Neural cell (in vitro differentiated cells): ENCODE measurements around the gene ENG. TPM values are rescaled to one million over a fixed set of nuclear protein-coding genes. Genes with fewer than 3 reads are reported as not detected.

ENCODE experiments used
- H2AFZ ChIP-seq: fragments of 200-600, 300-800 bp; sonication (generic), shearing (Covaris generic); 2 replicates; pipeline ENCODE4 v1.6.0; 2014; ENCODE audit warnings: low read depth, mild to moderate bottlenecking, antibody characterized with exemption, low read length, moderate library complexity
- H3F3A ChIP-seq: fragments of 200-600 bp; shearing (Covaris generic); 2 replicates; pipeline ENCODE4 v1.6.1; 2016; ENCODE audit warnings: mild to moderate bottlenecking, moderate library complexity, mixed read lengths, antibody characterized with exemption, low read length; ENCODE audit not compliant: insufficient read depth, poor library complexity, severe bottlenecking
- H3K27ac ChIP-seq: fragments of 200-600, 300-800 bp; sonication (generic), shearing (Covaris generic); 2 replicates; pipeline ENCODE4 v1.5.1; 2014; ENCODE audit warnings: mild to moderate bottlenecking, low read length, moderate library complexity
- H3K27me3 ChIP-seq: fragments of 300-800, 200-600 bp; sonication (generic), shearing (Covaris generic); 2 replicates; pipeline ENCODE4 v1.6.0; 2014; ENCODE audit warnings: mild to moderate bottlenecking, low read depth, low read length, moderate library complexity; ENCODE audit not compliant: insufficient read depth
- H3K36me3 ChIP-seq: fragments of 300-800, 200-600 bp; sonication (generic), shearing (Covaris generic); 2 replicates; pipeline ENCODE4 v1.5.1; 2014; ENCODE audit warnings: mild to moderate bottlenecking, antibody characterized with exemption, low read length, moderate library complexity; ENCODE audit not compliant: insufficient read depth
- H3K4me2 ChIP-seq: fragments of 300-800, 200-600 bp; sonication (generic), shearing (Covaris generic); 2 replicates; pipeline ENCODE4 v1.6.0; 2014; ENCODE audit warnings: mild to moderate bottlenecking, low read length
- H3K4me3 ChIP-seq: fragments of 300-800, 200-600 bp; sonication (generic), shearing (Covaris generic); 2 replicates; pipeline ENCODE4 v1.5.1; 2014; ENCODE audit warnings: mild to moderate bottlenecking, low read length, moderate library complexity
- H3K79me2 ChIP-seq: fragments of 200-600 bp; shearing (Covaris generic); replicated peaks from 2 replicates; pipeline ENCODE4 v1.6.0; 2014; ENCODE audit warnings: mild to moderate bottlenecking, low read length, moderate library complexity; ENCODE audit not compliant: insufficient read depth
- H3K9ac ChIP-seq: fragments of 300-800, 200-600 bp; sonication (generic), shearing (Covaris generic); 2 replicates; pipeline ENCODE4 v1.6.1; 2016; ENCODE audit warnings: mild to moderate bottlenecking, low read length, mixed read lengths
- H3K9me2 ChIP-seq: fragments of 200-600 bp; shearing (Covaris generic); 2 replicates; pipeline ENCODE4 v1.6.1; 2016; ENCODE audit warnings: mild to moderate bottlenecking, low read length, mixed read lengths; ENCODE audit not compliant: insufficient read depth
- H3K9me3 ChIP-seq: fragments of 200-600, 300-800 bp; sonication (generic), shearing (Covaris generic); 2 replicates; pipeline ENCODE4 v1.6.1; 2016; ENCODE audit warnings: mild to moderate bottlenecking, mixed run types, low read length, moderate library complexity, mixed read lengths
- H4K20me1 ChIP-seq: fragments of 200-600 bp; shearing (Covaris generic); 2 replicates; pipeline ENCODE4 v1.6.1; 2016; ENCODE audit warnings: mild to moderate bottlenecking, mixed run types; ENCODE audit not compliant: insufficient read depth
- CTCF ChIP-seq: fragments of 450-650 bp; IDR thresholded peaks from 2 replicates; pipeline ENCODE4 v1.5.1; 2014; ENCODE audit warnings: antibody characterized with exemption, mild to moderate bottlenecking, moderate library complexity; ENCODE audit not compliant: poor library complexity, severe bottlenecking
- EP300 ChIP-seq: fragments of 450-650 bp; conservative IDR thresholded peaks from 2 replicates; pipeline ENCODE4 v1.6.1; 2014; ENCODE audit warnings: antibody characterized with exemption, mild to moderate bottlenecking, moderate library complexity; ENCODE audit not compliant: poor library complexity, severe bottlenecking
- EZH2 ChIP-seq: fragments of 200-600, 300-800 bp; shearing (Covaris generic), sonication (generic); IDR thresholded peaks from 2 replicates; pipeline ENCODE4 v1.6.1; 2014; ENCODE audit warnings: antibody characterized with exemption, low read length, borderline replicate concordance, mild to moderate bottlenecking; ENCODE audit not compliant: insufficient read depth, poor library complexity, severe bottlenecking
- MXI1 ChIP-seq: fragments of 450-650 bp; conservative IDR thresholded peaks from 2 replicates; pipeline ENCODE4 v1.6.1; 2014; ENCODE audit warnings: antibody characterized with exemption, mild to moderate bottlenecking; ENCODE audit not compliant: poor library complexity, severe bottlenecking
- POLR2AphosphoS5 ChIP-seq: IDR thresholded peaks from 2 replicates; pipeline ENCODE4 v1.6.1; 2012
- RAD21 ChIP-seq: fragments of 450-650 bp; conservative IDR thresholded peaks from 2 replicates; pipeline ENCODE4 v1.6.1; 2014; ENCODE audit warnings: antibody characterized with exemption, mild to moderate bottlenecking, moderate library complexity
- REST ChIP-seq: IDR thresholded peaks from 2 replicates; pipeline ENCODE4 v1.6.1; 2012; ENCODE audit warnings: borderline replicate concordance
- SMC3 ChIP-seq: fragments of 450-650 bp; conservative IDR thresholded peaks from 2 replicates; pipeline ENCODE4 v1.6.1; 2014; ENCODE audit warnings: antibody characterized with exemption, mild to moderate bottlenecking, moderate library complexity; ENCODE audit not compliant: poor library complexity
- TAF1 ChIP-seq: IDR thresholded peaks from 2 replicates; pipeline ENCODE4 v1.6.1; 2012; ENCODE audit warnings: low read depth
- polyA plus RNA-seq: library from polyadenylated mRNA; depleted of rRNA; stranded (reverse); fragments of >200 nt; gene quantifications from 2 replicates; pipeline ENCODE4 v1.2.3, GENCODE V29; 2014

The ENG gene
- polyA plus RNA-seq, 1 donor from 2014 or later, result not detected

- Histone ChIP-seq H4K20me1 (no peaks in the 10 kb centered on the region), H3K27me3 (no peaks in the 10 kb centered on the region), H3K9me3 (no peaks in the 10 kb centered on the region), H2AFZ (no peak overlapping the region), H3K4me3 (peak overlapping the region; percentile 73), H3K27ac (no peak overlapping the region), H3K36me3 (no peaks in the 10 kb centered on the region), H3K9ac (peak overlapping the region; percentile 34), H3K79me2 (peaks cover 7% of the 10 kb centered on the region), H3K4me2 (no peak overlapping the region), H3F3A (no peaks in the 10 kb centered on the region), H3K9me2 (no peaks in the 10 kb centered on the region)
- TF ChIP-seq MXI1 (no peak), RAD21 (no peak), POLR2AphosphoS5 (no peak), EP300 (no peak), EZH2 (no peak), CTCF (no peak), TAF1 (no peak), REST (no peak), SMC3 (no peak)
Observed at GRCh38 chr9:127875306-127875966, 21.0 kb upstream of the ENG start.

- TF ChIP-seq EZH2 (no peak), POLR2AphosphoS5 (no peak), SMC3 (no peak), RAD21 (no peak), MXI1 (no peak), CTCF (no peak), TAF1 (no peak)
- Histone ChIP-seq H3K36me3 (no peaks in the 10 kb centered on the region), H3K4me3 (no peak overlapping the region), H3K4me2 (no peak overlapping the region), H3K9me2 (no peaks in the 10 kb centered on the region), H3F3A (no peaks in the 10 kb centered on the region), H3K9me3 (no peaks in the 10 kb centered on the region), H3K79me2 (peaks cover 7% of the 10 kb centered on the region), H4K20me1 (no peaks in the 10 kb centered on the region), H3K27ac (no peak overlapping the region), H2AFZ (no peak overlapping the region), H3K27me3 (no peaks in the 10 kb centered on the region), H3K9ac (no peak overlapping the region)
Observed at GRCh38 chr9:127874301-127875221, 20.1 kb upstream of the ENG start.
